Measurements from ENCODE around the gene HSDL2.
"Not testable (repeated sequence)": the region's sequence is repeated elsewhere in the genome, so short reads cannot be mapped to it uniquely, and the experiment has no call there.

The HSDL2 gene

DNA sequence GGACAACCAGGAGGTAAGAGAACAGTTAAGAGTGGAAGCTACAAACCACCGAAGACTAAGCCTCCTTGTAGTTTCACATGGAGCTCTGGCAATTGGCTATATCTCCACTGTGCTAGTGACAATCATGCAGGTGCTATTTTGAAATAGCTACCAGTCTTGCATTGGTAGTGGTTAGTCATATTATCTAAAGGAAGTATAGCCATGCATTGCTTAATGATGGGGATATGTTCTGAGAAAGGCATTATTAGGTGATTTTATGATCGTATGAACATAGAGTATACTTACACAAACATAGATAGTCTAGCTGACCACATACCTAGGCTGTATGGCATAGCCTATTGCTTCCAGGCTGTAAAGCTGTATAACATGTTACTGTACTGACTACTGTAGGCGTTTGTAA, 28.4 kb downstream of the HSDL2 start:
- H3K4me3 ChIP-seq (ENCODE audit: low read depth in 1 of 2, low read length in 1 of 2), result peak overlapping the region; percentile 11 to 33
- H3K9me3 ChIP-seq, result no peaks in the 10 kb centered on the region
- H3K27me3 ChIP-seq, result no peaks in the 10 kb centered on the region
- peak overlapping the region; percentile 95 for H3K27ac ChIP-seq
- H3K36me3 ChIP-seq, result peaks cover 19% of the 10 kb centered on the region
- TF ChIP-seq, protein P1, sequence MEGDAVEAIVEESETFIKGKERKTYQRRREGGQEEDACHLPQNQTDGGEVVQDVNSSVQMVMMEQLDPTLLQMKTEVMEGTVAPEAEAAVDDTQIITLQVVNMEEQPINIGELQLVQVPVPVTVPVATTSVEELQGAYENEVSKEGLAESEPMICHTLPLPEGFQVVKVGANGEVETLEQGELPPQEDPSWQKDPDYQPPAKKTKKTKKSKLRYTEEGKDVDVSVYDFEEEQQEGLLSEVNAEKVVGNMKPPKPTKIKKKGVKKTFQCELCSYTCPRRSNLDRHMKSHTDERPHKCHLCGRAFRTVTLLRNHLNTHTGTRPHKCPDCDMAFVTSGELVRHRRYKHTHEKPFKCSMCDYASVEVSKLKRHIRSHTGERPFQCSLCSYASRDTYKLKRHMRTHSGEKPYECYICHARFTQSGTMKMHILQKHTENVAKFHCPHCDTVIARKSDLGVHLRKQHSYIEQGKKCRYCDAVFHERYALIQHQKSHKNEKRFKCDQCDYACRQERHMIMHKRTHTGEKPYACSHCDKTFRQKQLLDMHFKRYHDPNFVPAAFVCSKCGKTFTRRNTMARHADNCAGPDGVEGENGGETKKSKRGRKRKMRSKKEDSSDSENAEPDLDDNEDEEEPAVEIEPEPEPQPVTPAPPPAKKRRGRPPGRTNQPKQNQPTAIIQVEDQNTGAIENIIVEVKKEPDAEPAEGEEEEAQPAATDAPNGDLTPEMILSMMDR (IDR thresholded peaks at IDR 0.05), result no peak
- H3K4me1 ChIP-seq (ENCODE audit: control insufficient read depth in 1 of 2, insufficient read depth in 1 of 2, low read depth in 1 of 2, low read length in 1 of 2), result peaks cover 30 to 32% of the 10 kb centered on the region in 2 experiments

DNA sequence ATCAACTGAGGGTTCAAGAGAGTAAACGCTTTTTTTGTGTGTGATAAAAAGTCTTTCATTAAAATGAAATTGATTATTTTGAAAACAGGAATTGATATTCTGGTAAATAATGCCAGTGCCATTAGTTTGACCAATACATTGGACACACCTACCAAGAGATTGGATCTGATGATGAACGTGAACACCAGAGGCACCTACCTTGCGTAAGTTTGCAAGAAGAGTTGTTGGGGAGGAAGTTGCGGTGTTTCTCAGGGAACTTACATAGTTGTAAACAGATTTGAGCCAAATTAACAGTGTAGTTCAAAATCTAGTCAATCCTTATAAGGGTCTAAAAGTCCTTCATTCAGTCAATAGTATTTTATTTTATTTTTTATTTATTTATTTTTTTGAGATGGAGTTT, 28.9 kb downstream of the HSDL2 start:
- Histone ChIP-seq H3K36me3 (peaks cover 17% of the 10 kb centered on the region), H3K4me1 (ENCODE audit: control insufficient read depth in 1 of 2, insufficient read depth in 1 of 2, low read depth in 1 of 2, low read length in 1 of 2) (peaks cover 30 to 32% of the 10 kb centered on the region in 2 experiments), H3K27ac (peak overlapping the region; percentile 95), H3K9me3 (no peaks in the 10 kb centered on the region), H3K4me3 (ENCODE audit: low read depth in 1 of 2, low read length in 1 of 2) (peak overlapping the region in 1 of 2 experiments; percentile 33), H3K27me3 (no peaks in the 10 kb centered on the region)
- TF ChIP-seq, protein P1 (IDR thresholded peaks at IDR 0.05), result no peak

DNA sequence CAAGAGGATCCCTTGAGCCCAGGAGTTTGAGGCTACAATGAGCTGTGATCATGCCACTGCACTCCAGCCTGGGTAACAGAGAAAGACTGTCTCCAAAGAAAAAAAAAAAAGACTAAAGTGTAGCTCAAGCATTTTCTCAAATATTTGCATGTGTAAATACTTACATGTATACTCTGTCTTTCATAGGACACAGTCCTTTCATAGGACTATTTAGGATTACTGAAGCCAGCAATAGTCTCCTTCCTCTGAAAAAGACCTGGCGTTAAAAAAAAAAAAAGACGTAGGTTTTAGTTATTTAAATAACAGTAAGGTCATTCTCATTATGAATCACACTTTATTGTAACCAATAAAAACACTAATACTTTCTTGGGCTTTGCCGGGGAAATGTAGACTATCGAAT, 29.9 kb downstream of the HSDL2 start:
- peaks cover 13% of the 10 kb centered on the region for H3K36me3 ChIP-seq
- peak overlapping the region in 1 of 2 experiments; percentile 33 for H3K4me3 ChIP-seq (ENCODE audit: low read depth in 1 of 2, low read length in 1 of 2)
- peak overlapping the region; percentile 95 for H3K27ac ChIP-seq
- H3K9me3 ChIP-seq, result no peaks in the 10 kb centered on the region
- H3K4me1 ChIP-seq (ENCODE audit: control insufficient read depth in 1 of 2, insufficient read depth in 1 of 2, low read depth in 1 of 2, low read length in 1 of 2), result peaks cover 30 to 32% of the 10 kb centered on the region in 2 experiments
- no peaks in the 10 kb centered on the region for H3K27me3 ChIP-seq
- TF ChIP-seq, protein P1 (IDR thresholded peaks at IDR 0.05), result no peak

DNA sequence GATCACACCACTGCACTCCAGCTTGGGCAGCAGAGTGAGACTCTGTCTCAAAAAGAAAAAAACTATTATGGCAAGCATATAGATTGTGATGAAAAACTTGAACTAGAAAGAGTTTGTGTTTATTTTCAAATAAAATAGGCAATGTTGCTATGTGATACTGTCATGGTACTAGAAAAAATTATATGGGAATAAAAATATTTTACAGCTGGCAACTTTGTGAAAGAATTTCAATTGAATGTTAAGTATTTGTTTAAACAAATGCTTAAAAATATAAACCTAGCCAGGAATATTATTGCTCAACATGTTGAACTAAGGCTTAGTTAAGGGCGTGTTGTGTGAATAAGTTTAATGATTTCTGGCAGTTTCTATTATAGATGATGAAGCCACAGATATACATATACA, 31.7 kb downstream of the HSDL2 start:
- peaks cover 13% of the 10 kb centered on the region for H3K36me3 ChIP-seq
- no peak overlapping the region for H3K4me3 ChIP-seq (ENCODE audit: low read depth in 1 of 2, low read length in 1 of 2)
- peaks cover 30 to 32% of the 10 kb centered on the region in 2 experiments for H3K4me1 ChIP-seq (ENCODE audit: control insufficient read depth in 1 of 2, insufficient read depth in 1 of 2, low read depth in 1 of 2, low read length in 1 of 2)
- TF ChIP-seq, protein P1 (IDR thresholded peaks at IDR 0.05), result no peak
- H3K27me3 ChIP-seq, result no peaks in the 10 kb centered on the region
- no peaks in the 10 kb centered on the region for H3K9me3 ChIP-seq
- H3K27ac ChIP-seq, result no peak overlapping the region

DNA sequence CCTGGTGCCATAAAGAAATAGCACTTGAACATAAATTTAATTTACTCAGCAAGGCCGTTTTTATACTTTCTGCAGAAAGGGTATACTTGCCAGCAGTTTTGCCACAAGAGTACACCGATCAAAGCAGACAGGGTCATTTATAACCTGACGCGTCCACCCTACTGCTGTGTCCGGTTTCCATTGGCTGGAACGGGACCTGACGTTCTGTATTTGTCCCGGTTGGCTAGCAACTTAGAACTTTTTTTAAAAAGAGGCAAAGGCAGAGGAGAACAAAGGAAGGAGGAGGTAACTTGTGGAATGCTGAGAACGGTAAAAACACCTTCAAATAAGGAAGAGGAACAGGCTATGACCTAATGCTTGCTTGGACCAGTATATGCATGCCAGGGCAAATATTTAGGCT, 33.8 kb downstream of the HSDL2 start:
- H3K9me3 ChIP-seq; H3K4me3 ChIP-seq (ENCODE audit: low read depth in 1 of 2, low read length in 1 of 2); H3K27me3 ChIP-seq: not testable (repeated sequence)
- Histone ChIP-seq H3K36me3 (peaks cover 21% of the 10 kb centered on the region), H3K4me1 (ENCODE audit: control insufficient read depth in 1 of 2, insufficient read depth in 1 of 2, low read depth in 1 of 2, low read length in 1 of 2) (peaks cover 14 to 15% of the 10 kb centered on the region in 2 experiments), H3K27ac (peak overlapping the region; percentile 23)

DNA sequence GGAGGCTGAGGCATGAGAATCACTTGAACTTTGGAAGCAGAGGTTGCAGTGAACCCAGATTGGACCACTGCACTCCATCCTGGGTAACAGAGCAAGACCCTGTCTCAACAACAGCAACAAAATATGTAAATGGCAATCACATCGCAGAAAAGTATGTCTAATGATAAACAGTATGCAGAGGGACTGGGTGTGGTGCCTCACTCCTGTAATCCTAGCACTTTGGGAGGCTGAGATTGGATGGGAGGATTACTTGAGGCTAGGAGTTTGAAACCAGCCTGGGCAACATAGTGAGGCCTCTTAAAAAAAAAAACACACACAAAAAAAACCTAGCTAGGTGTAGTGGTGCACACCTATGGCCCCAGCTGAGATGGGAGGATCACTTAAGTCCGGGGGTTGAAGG, 40.3 kb downstream of the HSDL2 start:
- Histone ChIP-seq H3K4me3 (ENCODE audit: low read depth in 1 of 2, low read length in 1 of 2) (no peak overlapping the region), H3K27me3 (no peaks in the 10 kb centered on the region), H3K9me3 (no peaks in the 10 kb centered on the region), H3K27ac (no peak overlapping the region), H3K36me3 (peaks cover 46% of the 10 kb centered on the region), H3K4me1 (ENCODE audit: control insufficient read depth in 1 of 2, insufficient read depth in 1 of 2, low read depth in 1 of 2, low read length in 1 of 2) (no peaks in the 10 kb centered on the region)
- TF ChIP-seq, protein P1 (IDR thresholded peaks at IDR 0.05), result no peak

Measured in neutrophil (primary cell).